B cell (primary cell): Measurements from ENCODE around the gene EPB41L4B.

Experiments
- EZH2 ChIP-seq: IDR thresholded peaks from 2 replicates; pipeline ENCODE4 v1.6.1; 2012; ENCODE audit warnings: borderline replicate concordance, low read depth, mild to moderate bottlenecking, moderate library complexity, low read length; ENCODE audit not compliant: insufficient read depth, poor library complexity, severe bottlenecking
- TF ChIP-seq, protein P1 (sequence below): fragments of 200-600 bp; IDR thresholded peaks from one replicate; pipeline ENCODE4 v1.8.0; 2022; ENCODE audit warnings: antibody characterized with exemption, mild to moderate bottlenecking

GRCh38 chr9:109229682-109230081 is 91.2 kb downstream of the EPB41L4B start:
- TF ChIP-seq, protein P1, sequence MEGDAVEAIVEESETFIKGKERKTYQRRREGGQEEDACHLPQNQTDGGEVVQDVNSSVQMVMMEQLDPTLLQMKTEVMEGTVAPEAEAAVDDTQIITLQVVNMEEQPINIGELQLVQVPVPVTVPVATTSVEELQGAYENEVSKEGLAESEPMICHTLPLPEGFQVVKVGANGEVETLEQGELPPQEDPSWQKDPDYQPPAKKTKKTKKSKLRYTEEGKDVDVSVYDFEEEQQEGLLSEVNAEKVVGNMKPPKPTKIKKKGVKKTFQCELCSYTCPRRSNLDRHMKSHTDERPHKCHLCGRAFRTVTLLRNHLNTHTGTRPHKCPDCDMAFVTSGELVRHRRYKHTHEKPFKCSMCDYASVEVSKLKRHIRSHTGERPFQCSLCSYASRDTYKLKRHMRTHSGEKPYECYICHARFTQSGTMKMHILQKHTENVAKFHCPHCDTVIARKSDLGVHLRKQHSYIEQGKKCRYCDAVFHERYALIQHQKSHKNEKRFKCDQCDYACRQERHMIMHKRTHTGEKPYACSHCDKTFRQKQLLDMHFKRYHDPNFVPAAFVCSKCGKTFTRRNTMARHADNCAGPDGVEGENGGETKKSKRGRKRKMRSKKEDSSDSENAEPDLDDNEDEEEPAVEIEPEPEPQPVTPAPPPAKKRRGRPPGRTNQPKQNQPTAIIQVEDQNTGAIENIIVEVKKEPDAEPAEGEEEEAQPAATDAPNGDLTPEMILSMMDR: no peak
- TF ChIP-seq EZH2: no peak
